ENCODE data around the gene IL18R1.
"Not testable (repeated sequence)": the region's sequence is repeated elsewhere in the genome, so short reads cannot be mapped to it uniquely, and the experiment has no call there.

The IL18R1 gene

GRCh38 chr2:102315921-102316320 is 39.7 kb upstream of the IL18R1 start:
- DNase-seq (ENCODE audit: low read depth in 2 of 2): no peak
- TF ChIP-seq CTCF (IDR thresholded peaks at IDR 0.05; ENCODE audit: low read depth, low read length): no peak
- no peak overlapping the region for H3K4me3 ChIP-seq (replicated peaks in 1 of 2; ENCODE audit: low read depth in 2 of 2, low read length in 2 of 2)

GRCh38 chr2:102317715-102318114 is 37.9 kb upstream of the IL18R1 start:
- no peak for DNase-seq (ENCODE audit: low read depth in 2 of 2)
- no peak overlapping the region for H3K4me3 ChIP-seq (replicated peaks in 1 of 2; ENCODE audit: low read depth in 2 of 2, low read length in 2 of 2)
- no peak for TF ChIP-seq CTCF (IDR thresholded peaks at IDR 0.05; ENCODE audit: low read depth, low read length)

GRCh38 chr2:102318437-102318836 is 37.2 kb upstream of the IL18R1 start:
- no peak for TF ChIP-seq CTCF (IDR thresholded peaks at IDR 0.05; ENCODE audit: low read depth, low read length)
- DNase-seq (ENCODE audit: low read depth in 2 of 2): no peak
- H3K4me3 ChIP-seq (replicated peaks in 1 of 2; ENCODE audit: low read depth in 2 of 2, low read length in 2 of 2): no peak overlapping the region

GRCh38 chr2:102321941-102322719 is 33.5 kb upstream of the IL18R1 start:
- DNase-seq (ENCODE audit: low read depth in 2 of 2): peak in 1 of 2 donors; percentile 62

GRCh38 chr2:102324914-102325313 is 30.7 kb upstream of the IL18R1 start:
- not testable (repeated sequence) for DNase-seq (ENCODE audit: low read depth in 2 of 2); H3K4me3 ChIP-seq (replicated peaks in 1 of 2; ENCODE audit: low read depth in 2 of 2, low read length in 2 of 2)

More at GRCh38 chr2:102321941-102322719, 33.5 kb upstream of the IL18R1 start:
- H3K4me3 ChIP-seq (replicated peaks in 1 of 2; ENCODE audit: low read depth in 2 of 2, low read length in 2 of 2): no peak overlapping the region
- no peak for TF ChIP-seq CTCF (IDR thresholded peaks at IDR 0.05; ENCODE audit: low read depth, low read length)

GRCh38 chr2:102331311-102331980 is 24.1 kb upstream of the IL18R1 start:
- TF ChIP-seq CTCF (IDR thresholded peaks at IDR 0.05; ENCODE audit: low read depth, low read length): no peak

GRCh38 chr2:102334486-102334885 is 21.1 kb upstream of the IL18R1 start:
- TF ChIP-seq CTCF (IDR thresholded peaks at IDR 0.05; ENCODE audit: low read depth, low read length): no peak
- peak in 1 of 2 donors; percentile 39 for DNase-seq (ENCODE audit: low read depth in 2 of 2)
- H3K4me3 ChIP-seq (replicated peaks in 1 of 2; ENCODE audit: low read depth in 2 of 2, low read length in 2 of 2): no peak overlapping the region

More at GRCh38 chr2:102331311-102331980, 24.1 kb upstream of the IL18R1 start:
- no peak overlapping the region for H3K4me3 ChIP-seq (replicated peaks in 1 of 2; ENCODE audit: low read depth in 2 of 2, low read length in 2 of 2)
- DNase-seq (ENCODE audit: low read depth in 2 of 2): peak; percentile 25 to 46

All from cardiac fibroblast (primary cell).